GM23248 (cell line): ENCODE data around the gene PTPN2. TPM values are rescaled to one million over a fixed set of nuclear protein-coding genes. Genes with fewer than 3 reads are reported as not detected.
"Not testable (repeated sequence)": the region's sequence is repeated elsewhere in the genome, so short reads cannot be mapped to it uniquely, and the experiment has no call there.

ENCODE experiments used
- DNase-seq: peaks from one replicate; pipeline ENCODE4 v3.0.0-alpha.2; 2015
- H2AFZ ChIP-seq: fragments of 200-600 bp; sonication (generic); 2 replicates; pipeline ENCODE4 v1.6.1; 2016; ENCODE audit warnings: antibody characterized with exemption
- H3F3A ChIP-seq: fragments of 200-600 bp; sonication (generic); 2 replicates; pipeline ENCODE4 v1.6.1; 2016; ENCODE audit warnings: mild to moderate bottlenecking, antibody characterized with exemption, mixed run types; ENCODE audit not compliant: insufficient read depth
- H3K27ac ChIP-seq: fragments of 200-600 bp; sonication (generic); 2 replicates; pipeline ENCODE4 v1.5.1; 2016; ENCODE audit warnings: mild to moderate bottlenecking
- H3K27me3 ChIP-seq: fragments of 200-600 bp; sonication (generic); replicated peaks from 2 replicates; pipeline ENCODE4 v1.6.1; 2016; ENCODE audit warnings: mild to moderate bottlenecking; ENCODE audit not compliant: insufficient read depth
- H3K36me3 ChIP-seq: fragments of 200-600 bp; sonication (generic); 2 replicates; pipeline ENCODE4 v1.6.1; 2016; ENCODE audit warnings: low read depth, mild to moderate bottlenecking
- H3K4me1 ChIP-seq: fragments of 200-600 bp; sonication (generic); 2 replicates; pipeline ENCODE4 v1.6.1; 2016; ENCODE audit warnings: mild to moderate bottlenecking; ENCODE audit not compliant: insufficient read depth
- H3K4me2 ChIP-seq: fragments of 200-600 bp; sonication (generic); one replicate; pipeline ENCODE4 v1.6.1; 2016; ENCODE audit warnings: mild to moderate bottlenecking; ENCODE audit not compliant: unreplicated experiment
- H3K4me3 ChIP-seq: fragments of 200-600 bp; sonication (generic); 2 replicates; pipeline ENCODE4 v1.5.1; 2016; ENCODE audit warnings: mild to moderate bottlenecking
- H3K79me2 ChIP-seq: fragments of 200-600 bp; sonication (generic); 2 replicates; pipeline ENCODE4 v1.6.1; 2016; ENCODE audit warnings: mild to moderate bottlenecking; ENCODE audit not compliant: insufficient read depth
- H3K9ac ChIP-seq: fragments of 200-600 bp; sonication (generic); 2 replicates; pipeline ENCODE4 v1.6.1; 2016; ENCODE audit warnings: mild to moderate bottlenecking
- H3K9me2 ChIP-seq: fragments of 200-600 bp; sonication (generic); 2 replicates; pipeline ENCODE4 v1.6.1; 2016; ENCODE audit warnings: mixed run types, mild to moderate bottlenecking, moderate library complexity; ENCODE audit not compliant: insufficient read depth
- H3K9me3 ChIP-seq: fragments of 200-600 bp; sonication (generic); one replicate; pipeline ENCODE4 v1.6.1; 2017; ENCODE audit warnings: low read depth
- H4K20me1 ChIP-seq: fragments of 200-600 bp; sonication (generic); 2 replicates; pipeline ENCODE4 v1.6.0; 2016; ENCODE audit not compliant: insufficient read depth
- EZH2 ChIP-seq: fragments of 200-600 bp; sonication (generic); IDR thresholded peaks from 2 replicates; pipeline ENCODE4 v1.6.1; 2018; ENCODE audit warnings: antibody characterized with exemption, mild to moderate bottlenecking; ENCODE audit not compliant: insufficient read depth, poor library complexity, severe bottlenecking
- EZH2phosphoT487 ChIP-seq: fragments of 200-600 bp; sonication (generic); IDR thresholded peaks from 2 replicates; pipeline ENCODE4 v1.6.1; 2018; ENCODE audit warnings: antibody characterized with exemption, moderate library complexity, mild to moderate bottlenecking, low read depth; ENCODE audit not compliant: insufficient read depth
- WGBS, 2 experiments: methylation state at CpG; one replicate each; pipeline ENCODE4 v1.1.6; 2015 to 2017; ENCODE audit warnings: low lambda C conversion rate in 2 of 2, low coverage in 1 of 2; ENCODE audit errors: missing lambda C conversion rate in 2 of 2; 5-methylcytosine and 5-hydroxymethylcytosine counted together
- in situ Hi-C: fragments of 300-500 bp; cut with MboI; formaldehyde crosslinking; loops from 2 replicates; pipeline ENCODE4 v1.15.0; 2020
- polyA plus RNA-seq: library from polyadenylated mRNA; unstranded; fragments of >200 nt; fragmentation: Nextera tagmentation; extraction: Ambion mirVana; gene quantifications from 2 replicates; pipeline ENCODE4 v1.2.1, GENCODE V29; 2016
- total RNA-seq: library from RNA; depleted of rRNA; stranded (reverse); fragments of >200 nt; shearing (Covaris generic); gene quantifications from 2 replicates; pipeline ENCODE4 v1.2.3, GENCODE V29; 2014

PTPN2 gene
- total and polyA plus RNA-seq, 2 experiments from 2014 or later = 18.4 to 30.5 TPM

GRCh38 chr18:12880541-12880910 is 3.5 kb downstream of the PTPN2 start:
- Histone ChIP-seq H3K27me3 (no peaks in the 10 kb centered on the region), H3F3A (peaks cover 12% of the 10 kb centered on the region; the same call in 1 of the 2 replicates), H4K20me1 (0 out of 2 replicates have a peak, but pooled peaks cover 6% of the 10 kb centered on the region), H3K79me2 (peaks cover 86% of the 10 kb centered on the region), H3K9ac (no peak overlapping the region), H3K4me1 (peaks cover 15% of the 10 kb centered on the region), H3K4me3 (no peak overlapping the region), H2AFZ (no peak overlapping the region), H3K9me2 (no peaks in the 10 kb centered on the region), H3K27ac (no peak overlapping the region), H3K36me3 (no peaks in the 10 kb centered on the region), H3K9me3 (no peaks in the 10 kb centered on the region), H3K4me2 (no peak overlapping the region)
- 47 to 57% methylated on average over 2 of the region's 2 CpGs for WGBS, 2 experiments
- in situ Hi-C loops = no loop called here
- TF ChIP-seq EZH2phosphoT487 (no peak), EZH2 (no peak)
- DNase-seq = no peak

DNA sequence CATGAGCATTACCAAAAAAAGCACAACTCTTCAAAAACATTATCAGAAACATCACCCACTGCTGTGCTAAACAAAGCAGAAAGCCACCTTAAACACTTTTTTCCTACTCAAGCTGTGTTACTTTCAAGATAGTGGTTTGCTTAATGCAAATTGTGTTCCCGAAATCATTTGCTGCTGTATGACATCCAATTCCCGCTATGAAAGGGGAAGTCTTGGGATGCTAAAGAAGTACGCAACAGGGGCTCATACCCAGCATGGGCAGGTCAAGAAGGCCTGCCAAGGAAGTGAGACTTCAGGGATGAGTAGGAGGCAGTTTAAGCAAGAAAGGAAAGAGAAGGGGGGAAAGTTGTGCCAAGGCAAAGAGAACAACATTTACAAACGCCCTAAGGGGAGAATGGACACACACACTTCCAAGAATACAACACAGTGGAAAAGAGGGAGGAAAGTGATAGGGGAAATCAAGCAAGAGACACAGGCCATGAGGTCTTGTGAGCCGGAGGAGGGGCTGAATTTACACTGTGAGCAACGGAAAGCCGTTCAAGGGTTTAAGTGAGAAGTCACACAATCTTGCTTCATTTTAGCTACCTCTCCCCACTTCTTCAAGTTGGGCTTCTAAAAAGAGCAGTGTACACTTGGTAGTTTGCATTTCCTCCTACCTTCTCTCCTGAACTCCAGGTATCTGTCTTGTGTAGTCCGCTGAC is 4.0 kb downstream of the PTPN2 start:
- Histone ChIP-seq H3K9ac (no peak overlapping the region), H4K20me1 (0 out of 2 replicates have a peak, but pooled peaks cover 6% of the 10 kb centered on the region), H3K9me3 (no peaks in the 10 kb centered on the region), H3K9me2 (no peaks in the 10 kb centered on the region), H3K4me3 (no peak overlapping the region), H2AFZ (no peak overlapping the region), H3K27ac (no peak overlapping the region), H3K4me2 (no peak overlapping the region), H3K27me3 (no peaks in the 10 kb centered on the region), H3F3A (peaks cover 12% of the 10 kb centered on the region; the same call in 1 of the 2 replicates), H3K36me3 (no peaks in the 10 kb centered on the region), H3K4me1 (peaks cover 15% of the 10 kb centered on the region), H3K79me2 (peaks cover 89% of the 10 kb centered on the region)
- in situ Hi-C loops = no loop called here
- DNase-seq = no peak
- no peak for TF ChIP-seq EZH2phosphoT487
- no peak for TF ChIP-seq EZH2
- WGBS, 2 experiments = 95 to 96% methylated on average over 8 of the region's 8 CpGs

DNA sequence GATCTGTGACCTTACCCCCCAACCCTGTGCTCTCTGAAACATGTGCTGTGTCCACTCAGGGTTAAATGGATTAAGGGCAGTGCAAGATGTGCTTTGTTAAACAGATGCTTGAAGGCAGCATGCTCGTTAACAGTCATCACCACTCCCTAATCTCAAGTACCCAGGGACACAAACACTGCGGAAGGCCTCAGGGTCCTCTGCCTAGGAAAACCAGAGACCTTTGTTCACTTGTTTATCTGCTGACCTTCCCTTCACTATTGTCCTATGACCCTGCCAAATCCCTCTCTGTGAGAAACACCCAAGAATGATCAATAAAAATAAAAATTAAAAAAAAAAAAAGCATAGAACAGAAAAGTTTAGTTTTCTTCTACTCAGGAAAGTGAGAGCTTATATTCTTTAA is 9.0 kb downstream of the PTPN2 start:
- H3K27ac ChIP-seq, H3K27me3 ChIP-seq, H2AFZ ChIP-seq, H3K4me3 ChIP-seq, H4K20me1 ChIP-seq, H3K9me3 ChIP-seq, H3K4me1 ChIP-seq, H3K4me2 ChIP-seq, DNase-seq, H3K36me3 ChIP-seq, H3K9me2 ChIP-seq, H3K9ac ChIP-seq, H3F3A ChIP-seq, in situ Hi-C loops: not testable (repeated sequence)
- WGBS, 2 experiments = 51 to 68% methylated on average over 2 of the region's 2 CpGs
- H3K79me2 ChIP-seq = peaks cover 79% of the 10 kb centered on the region

- H4K20me1 ChIP-seq, H3K9ac ChIP-seq, in situ Hi-C loops, H3K9me3 ChIP-seq, H3K36me3 ChIP-seq, H3K9me2 ChIP-seq, DNase-seq, H3K27ac ChIP-seq, H3F3A ChIP-seq, H3K4me3 ChIP-seq, H3K27me3 ChIP-seq, H2AFZ ChIP-seq, H3K4me2 ChIP-seq, H3K4me1 ChIP-seq: not testable (repeated sequence)
- 95% methylated on average over 22 of the region's 48 CpGs; no CpG with 5 or more reads in 1 of the 2 experiments for WGBS, 2 experiments
- peaks cover 79% of the 10 kb centered on the region for H3K79me2 ChIP-seq
Observed at GRCh38 chr18:12873961-12874567, 10.0 kb downstream of the PTPN2 start.

- Histone ChIP-seq H3K36me3 (no peaks in the 10 kb centered on the region), H3F3A (no peaks in the 10 kb centered on the region), H3K27ac (no peak overlapping the region), H3K27me3 (no peaks in the 10 kb centered on the region), H3K9me3 (no peaks in the 10 kb centered on the region), H3K9ac (no peak overlapping the region), H3K4me3 (no peak overlapping the region), H3K79me2 (peaks cover 79% of the 10 kb centered on the region), H3K9me2 (no peaks in the 10 kb centered on the region), H2AFZ (no peak overlapping the region), H3K4me1 (no peaks in the 10 kb centered on the region), H4K20me1 (no peaks in the 10 kb centered on the region), H3K4me2 (no peak overlapping the region)
- in situ Hi-C loops = no loop called here
- DNase-seq = no peak
- WGBS, 2 experiments = 89 to 91% methylated on average over 5 of the region's 5 CpGs
- TF ChIP-seq EZH2phosphoT487 (no peak), EZH2 (no peak)
Observed at GRCh38 chr18:12872408-12872807, 11.6 kb downstream of the PTPN2 start.
